Neural cell (in vitro differentiated cells): ENCODE data around the gene TIGD6. TPM values are rescaled to one million over a fixed set of nuclear protein-coding genes. Genes with fewer than 3 reads are reported as not detected.

ENCODE experiments used
- H2AFZ ChIP-seq: fragments of 200-600, 300-800 bp; sonication (generic), shearing (Covaris generic); 2 replicates; pipeline ENCODE4 v1.6.0; 2014; ENCODE audit warnings: low read depth, mild to moderate bottlenecking, antibody characterized with exemption, low read length, moderate library complexity
- H3F3A ChIP-seq: fragments of 200-600 bp; shearing (Covaris generic); 2 replicates; pipeline ENCODE4 v1.6.1; 2016; ENCODE audit warnings: mild to moderate bottlenecking, moderate library complexity, mixed read lengths, antibody characterized with exemption, low read length; ENCODE audit not compliant: insufficient read depth, poor library complexity, severe bottlenecking
- H3K27ac ChIP-seq: fragments of 200-600, 300-800 bp; sonication (generic), shearing (Covaris generic); 2 replicates; pipeline ENCODE4 v1.5.1; 2014; ENCODE audit warnings: mild to moderate bottlenecking, low read length, moderate library complexity
- H3K27me3 ChIP-seq: fragments of 300-800, 200-600 bp; sonication (generic), shearing (Covaris generic); 2 replicates; pipeline ENCODE4 v1.6.0; 2014; ENCODE audit warnings: mild to moderate bottlenecking, low read depth, low read length, moderate library complexity; ENCODE audit not compliant: insufficient read depth
- H3K36me3 ChIP-seq: fragments of 300-800, 200-600 bp; sonication (generic), shearing (Covaris generic); 2 replicates; pipeline ENCODE4 v1.5.1; 2014; ENCODE audit warnings: mild to moderate bottlenecking, antibody characterized with exemption, low read length, moderate library complexity; ENCODE audit not compliant: insufficient read depth
- H3K4me2 ChIP-seq: fragments of 300-800, 200-600 bp; sonication (generic), shearing (Covaris generic); 2 replicates; pipeline ENCODE4 v1.6.0; 2014; ENCODE audit warnings: mild to moderate bottlenecking, low read length
- H3K4me3 ChIP-seq: fragments of 300-800, 200-600 bp; sonication (generic), shearing (Covaris generic); 2 replicates; pipeline ENCODE4 v1.5.1; 2014; ENCODE audit warnings: mild to moderate bottlenecking, low read length, moderate library complexity
- H3K79me2 ChIP-seq: fragments of 200-600 bp; shearing (Covaris generic); replicated peaks from 2 replicates; pipeline ENCODE4 v1.6.0; 2014; ENCODE audit warnings: mild to moderate bottlenecking, low read length, moderate library complexity; ENCODE audit not compliant: insufficient read depth
- H3K9ac ChIP-seq: fragments of 300-800, 200-600 bp; sonication (generic), shearing (Covaris generic); 2 replicates; pipeline ENCODE4 v1.6.1; 2016; ENCODE audit warnings: mild to moderate bottlenecking, low read length, mixed read lengths
- H3K9me2 ChIP-seq: fragments of 200-600 bp; shearing (Covaris generic); 2 replicates; pipeline ENCODE4 v1.6.1; 2016; ENCODE audit warnings: mild to moderate bottlenecking, low read length, mixed read lengths; ENCODE audit not compliant: insufficient read depth
- H3K9me3 ChIP-seq: fragments of 200-600, 300-800 bp; sonication (generic), shearing (Covaris generic); 2 replicates; pipeline ENCODE4 v1.6.1; 2016; ENCODE audit warnings: mild to moderate bottlenecking, mixed run types, low read length, moderate library complexity, mixed read lengths
- H4K20me1 ChIP-seq: fragments of 200-600 bp; shearing (Covaris generic); 2 replicates; pipeline ENCODE4 v1.6.1; 2016; ENCODE audit warnings: mild to moderate bottlenecking, mixed run types; ENCODE audit not compliant: insufficient read depth
- CTCF ChIP-seq: fragments of 450-650 bp; IDR thresholded peaks from 2 replicates; pipeline ENCODE4 v1.5.1; 2014; ENCODE audit warnings: antibody characterized with exemption, mild to moderate bottlenecking, moderate library complexity; ENCODE audit not compliant: poor library complexity, severe bottlenecking
- EP300 ChIP-seq: fragments of 450-650 bp; conservative IDR thresholded peaks from 2 replicates; pipeline ENCODE4 v1.6.1; 2014; ENCODE audit warnings: antibody characterized with exemption, mild to moderate bottlenecking, moderate library complexity; ENCODE audit not compliant: poor library complexity, severe bottlenecking
- EZH2 ChIP-seq: fragments of 200-600, 300-800 bp; shearing (Covaris generic), sonication (generic); IDR thresholded peaks from 2 replicates; pipeline ENCODE4 v1.6.1; 2014; ENCODE audit warnings: antibody characterized with exemption, low read length, borderline replicate concordance, mild to moderate bottlenecking; ENCODE audit not compliant: insufficient read depth, poor library complexity, severe bottlenecking
- MXI1 ChIP-seq: fragments of 450-650 bp; conservative IDR thresholded peaks from 2 replicates; pipeline ENCODE4 v1.6.1; 2014; ENCODE audit warnings: antibody characterized with exemption, mild to moderate bottlenecking; ENCODE audit not compliant: poor library complexity, severe bottlenecking
- POLR2AphosphoS5 ChIP-seq: IDR thresholded peaks from 2 replicates; pipeline ENCODE4 v1.6.1; 2012
- RAD21 ChIP-seq: fragments of 450-650 bp; conservative IDR thresholded peaks from 2 replicates; pipeline ENCODE4 v1.6.1; 2014; ENCODE audit warnings: antibody characterized with exemption, mild to moderate bottlenecking, moderate library complexity
- REST ChIP-seq: IDR thresholded peaks from 2 replicates; pipeline ENCODE4 v1.6.1; 2012; ENCODE audit warnings: borderline replicate concordance
- SMC3 ChIP-seq: fragments of 450-650 bp; conservative IDR thresholded peaks from 2 replicates; pipeline ENCODE4 v1.6.1; 2014; ENCODE audit warnings: antibody characterized with exemption, mild to moderate bottlenecking, moderate library complexity; ENCODE audit not compliant: poor library complexity
- TAF1 ChIP-seq: IDR thresholded peaks from 2 replicates; pipeline ENCODE4 v1.6.1; 2012; ENCODE audit warnings: low read depth
- polyA plus RNA-seq: library from polyadenylated mRNA; depleted of rRNA; stranded (reverse); fragments of >200 nt; gene quantifications from 2 replicates; pipeline ENCODE4 v1.2.3, GENCODE V29; 2014

Gene TIGD6
- polyA plus RNA-seq, 1 donor from 2014 or later = 6.5 TPM

GRCh38 chr5:150016537-150016936, 16.1 kb upstream of the TIGD6 start:
- H3K27ac ChIP-seq = no peak overlapping the region
- no peak overlapping the region for H2AFZ ChIP-seq
- H3K79me2 ChIP-seq = peaks cover 4% of the 10 kb centered on the region
- H3K9me2 ChIP-seq = no peaks in the 10 kb centered on the region
- no peak for TF ChIP-seq POLR2AphosphoS5
- TF ChIP-seq REST = no peak
- TF ChIP-seq SMC3 = no peak
- TF ChIP-seq MXI1 = no peak
- no peak for TF ChIP-seq RAD21
- TF ChIP-seq EP300 = no peak
- TF ChIP-seq EZH2 = no peak
- TF ChIP-seq TAF1 = no peak
- TF ChIP-seq CTCF = no peak
- H3F3A ChIP-seq = no peaks in the 10 kb centered on the region
- no peaks in the 10 kb centered on the region for H3K27me3 ChIP-seq
- H3K36me3 ChIP-seq = peaks cover 31% of the 10 kb centered on the region
- peaks cover 11% of the 10 kb centered on the region for H3K9me3 ChIP-seq
- H3K9ac ChIP-seq = no peak overlapping the region
- H3K4me2 ChIP-seq = no peak overlapping the region
- no peak overlapping the region for H3K4me3 ChIP-seq
- H4K20me1 ChIP-seq = no peaks in the 10 kb centered on the region

- H2AFZ ChIP-seq = no peak overlapping the region
- no peaks in the 10 kb centered on the region for H3F3A ChIP-seq
- H3K27me3 ChIP-seq = no peaks in the 10 kb centered on the region
- TF ChIP-seq SMC3 = no peak
- no peak for TF ChIP-seq POLR2AphosphoS5
- no peak for TF ChIP-seq TAF1
- no peak for TF ChIP-seq EP300
- no peak for TF ChIP-seq CTCF
- TF ChIP-seq EZH2 = no peak
- no peak for TF ChIP-seq MXI1
- no peak overlapping the region for H3K9ac ChIP-seq
- H3K9me3 ChIP-seq = peaks cover 11% of the 10 kb centered on the region
- H3K4me3 ChIP-seq = no peak overlapping the region
- peaks cover 4% of the 10 kb centered on the region for H3K79me2 ChIP-seq
- H3K36me3 ChIP-seq = peaks cover 34% of the 10 kb centered on the region
- H3K9me2 ChIP-seq = no peaks in the 10 kb centered on the region
- H4K20me1 ChIP-seq = no peaks in the 10 kb centered on the region
- no peak overlapping the region for H3K4me2 ChIP-seq
- no peak overlapping the region for H3K27ac ChIP-seq
These were observed 15.0 kb upstream of the TIGD6 start for GRCh38 chr5:150015415-150015814.
